Measurements from ENCODE around the gene CDC42BPG. TPM values are rescaled to one million over a fixed set of nuclear protein-coding genes. Genes with fewer than 3 reads are reported as not detected.

The CDC42BPG gene
- total RNA-seq, 1 donor from 2014 or later, result 0.16 TPM

DNA sequence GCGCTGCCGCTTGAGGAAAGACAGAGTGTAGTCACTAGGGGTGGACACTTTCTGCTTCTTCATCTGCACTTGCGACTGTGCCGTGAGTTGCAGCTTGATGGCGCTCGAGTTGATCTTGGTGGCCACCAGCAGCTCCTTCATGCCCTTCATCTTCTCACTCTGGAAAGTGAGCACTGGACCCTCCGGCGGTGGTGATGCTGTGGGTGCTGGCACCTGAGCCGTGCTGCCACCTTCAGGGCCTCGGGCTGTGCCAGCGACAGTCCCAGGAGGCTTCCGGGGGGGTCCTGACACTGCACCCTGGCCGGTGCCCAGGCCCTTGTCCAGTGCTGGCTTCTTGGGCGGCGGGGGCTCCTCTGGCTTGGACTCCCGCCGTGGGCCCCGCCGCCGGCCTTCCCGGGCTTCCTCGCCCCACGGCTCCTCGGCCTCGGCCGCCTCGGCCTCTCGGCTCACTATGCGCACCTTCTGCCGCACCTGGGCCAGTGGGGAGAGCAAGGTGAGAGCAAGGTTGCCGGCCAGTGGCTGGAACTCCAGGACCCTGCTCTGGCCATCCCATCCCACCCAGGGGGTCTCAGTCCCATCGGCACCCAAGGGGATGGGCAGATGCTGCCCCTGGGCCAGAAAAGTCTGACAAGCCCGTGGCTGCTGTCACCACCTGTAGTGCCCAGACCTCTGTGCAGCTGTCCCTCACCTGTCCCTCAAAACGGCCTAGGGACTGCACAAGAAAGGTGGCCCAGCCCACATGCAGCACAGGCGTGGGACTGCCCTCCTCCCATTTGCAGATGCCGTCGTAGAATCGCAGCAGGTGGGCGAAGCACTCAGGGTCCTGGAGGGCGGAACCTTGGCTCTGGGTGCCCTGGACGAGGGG is 39.9 kb downstream of the CDC42BPG start:
- DNase-seq, result no peak

DNA sequence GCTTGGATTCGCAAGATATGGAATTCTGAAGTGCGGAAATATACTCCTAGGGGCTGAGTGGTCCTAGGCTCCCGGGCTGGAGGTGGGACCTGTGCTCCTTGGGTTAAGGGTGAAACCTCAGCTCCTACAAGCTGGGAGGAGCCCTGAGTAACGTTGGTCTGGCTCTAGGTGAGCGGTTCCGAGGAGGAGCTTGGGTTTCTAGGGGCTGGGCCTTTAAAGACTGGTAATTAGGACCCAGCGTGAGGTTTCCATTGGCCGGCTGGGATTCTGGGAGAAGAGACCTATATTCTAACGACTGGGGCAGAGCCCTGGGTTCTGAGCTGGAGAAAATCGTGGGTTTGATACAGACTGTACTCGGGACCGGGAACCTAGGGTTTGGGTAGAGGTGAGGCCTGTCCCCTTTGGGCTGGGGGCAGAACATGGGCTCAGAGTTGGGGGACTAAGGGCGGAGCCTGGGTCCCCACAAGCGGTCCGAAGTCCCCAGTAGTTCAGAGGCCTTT is 40.6 kb downstream of the CDC42BPG start:
- no peak for DNase-seq

DNA sequence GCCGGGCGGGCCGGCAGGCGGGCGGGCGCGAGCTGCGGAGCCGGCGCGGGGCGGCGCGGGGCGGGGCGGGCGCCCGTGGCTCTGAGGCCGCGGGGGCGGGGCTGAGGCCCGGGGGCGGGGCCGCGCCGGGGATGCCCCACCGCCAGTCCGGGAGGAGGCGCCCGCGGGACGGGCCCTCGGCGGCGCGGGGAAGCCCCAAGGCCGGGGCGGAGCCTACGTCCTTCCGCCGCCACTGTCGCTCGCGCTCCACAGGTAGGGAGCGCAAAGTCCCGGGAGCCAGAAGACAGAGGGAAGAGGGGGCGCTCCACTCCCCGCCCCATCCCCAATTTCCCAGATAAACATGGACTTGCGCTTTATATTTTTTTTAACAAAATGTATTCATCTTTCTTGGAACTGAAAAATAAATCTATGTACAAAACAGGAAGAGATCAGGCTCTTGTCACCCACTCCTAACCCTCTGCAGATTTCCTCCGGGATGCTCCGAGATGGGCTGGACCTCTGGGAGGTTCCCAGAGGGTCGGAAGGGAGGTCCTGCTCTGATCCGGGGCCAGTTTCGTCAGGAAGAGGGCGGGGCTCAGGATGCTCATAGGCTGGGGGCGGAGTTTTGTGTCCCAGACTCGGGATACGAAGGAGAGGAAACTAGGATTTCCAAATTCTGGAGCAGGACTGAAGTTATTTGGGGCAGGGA is 41.2 kb downstream of the CDC42BPG start, which contains the start of gene MAP4K2:
Gene MAP4K2 (minus strand): TSS at position 57 of the 688 bp plus-strand sequence. CDS start 65 bp downstream, outside the sequence.
- peak; percentile 73 for DNase-seq

DNA sequence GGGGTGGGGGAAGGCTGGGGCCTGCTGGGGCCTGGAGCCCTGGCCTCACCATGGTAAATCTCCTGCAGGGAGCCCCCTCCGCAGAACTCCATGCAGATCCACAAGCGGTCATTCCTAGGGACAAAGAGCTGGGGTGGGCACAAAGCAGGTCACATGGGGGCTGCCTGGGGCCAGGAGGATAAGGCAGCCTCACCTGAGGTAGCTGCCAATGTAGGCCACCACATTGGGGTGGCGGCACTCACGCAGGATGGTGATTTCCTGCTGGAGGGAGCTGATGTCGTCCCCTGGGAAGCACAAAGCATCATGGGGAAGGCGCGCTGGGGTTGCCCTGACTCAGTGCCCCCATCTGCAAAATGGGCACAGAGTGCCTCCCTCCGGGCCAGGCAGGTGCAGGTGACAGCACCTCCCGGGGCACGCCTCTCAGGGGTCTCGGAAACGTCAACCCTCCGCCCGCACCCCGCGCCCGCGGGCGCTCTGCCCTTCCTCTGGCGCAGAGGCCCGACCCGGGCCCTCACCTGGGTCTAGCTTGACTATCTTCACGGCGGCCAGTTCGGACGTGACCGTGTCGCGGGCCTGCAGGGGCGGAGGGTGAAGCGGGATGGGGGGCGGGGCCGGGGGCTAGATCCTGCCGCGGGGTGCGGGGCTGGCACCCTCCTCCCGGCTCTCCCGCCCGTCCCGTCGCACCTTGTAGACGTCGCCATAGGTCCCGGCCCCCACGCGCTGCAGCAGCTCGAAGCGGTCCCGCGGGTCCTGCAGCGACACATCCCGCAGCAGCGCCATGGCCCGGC is 41.9 kb downstream of the CDC42BPG start:
- DNase-seq, result no peak

DNA sequence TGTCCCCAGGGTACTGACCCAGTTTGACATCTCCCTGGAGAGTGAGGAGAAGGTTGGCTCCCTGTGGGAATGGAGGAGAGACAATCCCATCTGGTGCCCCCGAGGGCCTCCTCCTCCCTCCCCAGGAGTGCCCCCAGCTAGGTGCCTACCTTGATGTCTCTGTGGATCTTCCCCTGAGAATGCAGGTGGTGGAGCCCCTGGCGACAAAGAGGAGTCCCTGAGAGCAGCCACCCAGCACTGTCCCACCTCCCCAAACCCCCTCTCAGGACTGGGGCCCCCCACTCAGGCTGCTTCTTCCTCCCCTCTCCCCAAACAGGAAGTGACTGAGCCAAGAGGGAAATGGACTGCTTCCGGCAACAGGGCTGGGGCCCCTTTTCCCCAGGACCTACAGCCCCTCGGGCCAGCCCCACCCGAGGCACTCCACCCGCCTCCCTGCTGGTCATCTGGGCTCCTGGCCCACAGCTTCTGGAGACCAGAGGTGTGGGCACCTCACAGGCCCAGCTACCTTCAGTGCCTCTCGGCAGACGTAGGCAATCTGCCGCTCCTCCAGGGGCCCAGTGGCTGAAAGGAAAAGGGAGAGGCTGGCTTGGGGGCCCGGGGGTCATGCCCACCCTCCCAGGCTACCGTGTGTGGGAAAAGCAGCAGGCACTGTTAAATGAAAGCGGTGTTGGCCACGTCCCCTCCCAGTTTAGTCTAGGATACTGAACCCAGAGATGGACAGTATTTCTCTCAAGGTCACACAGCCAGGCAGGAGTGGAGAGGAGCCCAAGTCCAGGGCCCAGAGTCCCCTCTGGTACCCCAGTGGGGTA is 42.7 kb downstream of the CDC42BPG start:
- DNase-seq, result no peak

DNA sequence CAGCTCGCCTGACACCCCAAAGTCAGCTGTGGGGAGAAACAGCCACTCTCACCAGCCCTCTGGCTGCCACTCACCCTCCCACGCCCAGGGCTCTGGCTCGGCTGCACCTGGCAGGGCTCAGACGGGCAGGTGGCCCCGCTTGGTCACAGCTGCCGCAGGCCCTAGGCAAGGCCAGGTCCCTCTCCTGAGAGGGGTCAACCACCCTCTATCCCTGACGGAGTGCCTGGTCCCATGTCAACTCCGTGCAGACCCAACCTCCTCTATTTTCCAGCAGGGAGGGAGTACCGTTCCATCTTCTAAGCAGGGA is 43.3 kb downstream of the CDC42BPG start:
- DNase-seq, result no peak

DNA sequence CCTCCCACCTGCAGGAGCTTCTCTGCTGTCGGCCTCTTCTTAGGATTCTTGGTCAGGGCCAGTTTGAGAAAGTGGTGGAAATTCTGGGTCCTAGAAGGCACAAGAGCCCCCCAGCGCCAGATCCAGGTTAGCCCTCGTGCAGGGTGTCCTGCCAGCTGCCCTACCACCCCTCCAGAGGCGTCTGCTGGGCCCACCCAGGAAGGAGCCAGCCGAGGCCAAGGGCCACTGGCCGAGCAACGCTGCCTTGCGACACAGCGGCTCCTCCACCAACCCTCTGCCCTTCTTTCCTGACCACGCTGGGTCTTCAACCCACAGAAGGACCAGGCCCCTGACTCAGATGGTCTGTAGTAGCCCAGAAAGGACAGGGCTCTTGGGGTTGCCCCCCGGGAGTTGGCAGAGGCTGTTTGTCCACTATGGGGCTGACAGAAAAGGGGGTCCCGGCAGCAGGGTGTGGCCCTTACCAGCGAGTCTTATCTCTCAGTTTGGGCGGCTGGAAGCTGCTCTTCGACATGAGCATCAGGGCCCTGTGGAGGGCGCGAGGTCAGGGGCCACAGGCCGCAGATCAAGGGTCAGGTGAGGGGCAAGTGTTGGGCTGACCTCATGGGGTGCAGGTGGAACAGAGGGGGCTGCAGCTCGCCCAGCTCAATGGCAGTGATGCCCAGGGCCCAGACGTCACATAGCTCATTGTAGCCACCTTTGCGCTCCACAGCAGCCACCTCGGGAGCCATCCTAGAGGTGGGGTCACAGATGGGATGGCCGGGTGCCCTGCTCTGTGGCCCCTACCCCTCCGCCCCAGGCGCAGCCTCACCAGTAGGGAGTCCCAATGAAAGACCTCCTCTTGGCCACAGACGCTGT is 43.9 kb downstream of the CDC42BPG start:
- no peak for DNase-seq

DNA sequence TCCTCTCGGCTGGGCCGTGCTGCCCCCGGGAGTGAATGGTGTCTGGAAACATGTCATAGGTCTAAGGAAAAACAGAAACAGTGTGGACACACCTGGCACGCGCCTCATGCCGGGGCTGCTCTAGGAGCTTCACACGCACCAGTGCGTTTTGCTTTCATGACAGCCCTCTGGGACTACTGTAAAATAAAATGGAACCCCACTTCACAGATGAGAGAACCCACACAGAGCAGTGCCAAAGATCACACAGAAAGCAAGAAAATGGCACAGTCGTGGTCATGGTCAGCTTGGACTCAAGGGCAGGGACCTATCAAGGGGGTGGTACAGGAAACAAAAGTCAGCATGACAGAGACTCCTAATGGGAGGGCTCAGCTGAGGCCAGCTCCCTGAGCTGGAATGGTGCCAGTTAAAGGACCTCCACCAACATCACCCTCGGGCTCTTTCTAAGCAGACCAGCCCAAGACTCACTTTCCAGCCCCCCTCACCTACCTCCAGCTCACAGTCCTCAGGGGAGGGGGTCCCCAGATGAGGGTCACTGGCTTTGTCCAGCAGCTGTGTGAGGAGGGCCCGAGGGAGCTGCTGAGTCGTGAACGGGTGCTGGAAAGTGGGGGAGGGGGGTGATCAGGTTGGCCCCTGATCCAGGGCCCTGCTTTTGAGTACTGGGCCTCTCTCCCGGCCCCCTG is 44.7 kb downstream of the CDC42BPG start:
- no peak for DNase-seq

DNA sequence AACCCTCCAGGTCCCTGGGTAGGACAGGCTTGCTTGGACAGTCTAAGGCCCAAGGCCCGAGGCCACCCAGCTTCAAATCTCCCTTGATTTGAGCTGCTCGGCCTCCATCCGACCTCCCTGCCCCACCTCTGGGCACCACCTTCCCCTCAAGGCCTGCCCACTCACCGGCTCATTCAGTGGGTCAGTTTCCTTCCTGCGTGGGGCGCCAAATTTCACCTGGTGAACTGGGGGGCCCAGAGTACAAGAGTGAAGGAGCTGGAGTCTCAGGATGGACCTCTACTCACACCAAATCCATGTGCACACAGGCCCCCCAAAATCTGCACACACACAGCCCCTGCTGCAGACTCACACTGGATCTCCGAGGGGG is 45.2 kb downstream of the CDC42BPG start:
- DNase-seq, result no peak

DNA sequence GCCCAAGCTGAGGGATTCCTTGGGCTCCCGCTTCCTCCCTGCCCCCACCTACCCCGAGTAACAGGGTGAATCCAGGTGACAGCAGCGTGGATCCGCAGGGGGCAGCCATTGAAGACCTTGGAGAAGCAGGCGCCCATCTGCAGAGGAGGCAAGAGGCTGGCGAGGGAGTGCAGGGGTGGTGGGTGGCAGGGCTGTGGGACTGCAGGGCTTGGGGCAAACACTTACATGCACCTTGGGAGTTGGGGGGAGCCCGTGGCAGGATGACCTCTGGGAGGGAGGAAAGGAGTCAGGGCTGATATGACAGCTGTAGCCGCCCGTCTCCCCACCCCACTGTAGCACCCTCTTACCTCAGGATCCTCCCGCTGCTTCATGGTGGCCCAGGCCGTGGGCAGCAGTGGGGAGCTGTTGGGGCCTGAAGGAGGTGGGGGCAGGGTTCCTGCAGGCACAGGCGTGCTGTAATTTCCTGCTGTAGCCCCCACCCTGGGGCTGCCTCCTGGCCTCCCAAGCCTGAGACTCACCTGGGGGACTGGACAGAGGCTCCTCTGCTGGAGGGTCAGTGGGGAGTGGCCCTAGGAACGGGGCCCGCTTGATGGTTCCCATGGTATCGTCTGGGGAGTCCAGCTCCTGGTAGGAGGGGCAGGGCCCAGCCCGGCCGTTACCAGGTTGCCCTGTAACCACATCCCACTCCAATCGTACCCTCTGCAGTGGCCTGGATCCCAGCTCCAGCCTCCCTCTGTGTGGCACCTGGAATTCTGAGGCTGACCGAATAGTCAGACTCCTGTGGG is 47.5 kb downstream of the CDC42BPG start:
- no peak for DNase-seq

DNA sequence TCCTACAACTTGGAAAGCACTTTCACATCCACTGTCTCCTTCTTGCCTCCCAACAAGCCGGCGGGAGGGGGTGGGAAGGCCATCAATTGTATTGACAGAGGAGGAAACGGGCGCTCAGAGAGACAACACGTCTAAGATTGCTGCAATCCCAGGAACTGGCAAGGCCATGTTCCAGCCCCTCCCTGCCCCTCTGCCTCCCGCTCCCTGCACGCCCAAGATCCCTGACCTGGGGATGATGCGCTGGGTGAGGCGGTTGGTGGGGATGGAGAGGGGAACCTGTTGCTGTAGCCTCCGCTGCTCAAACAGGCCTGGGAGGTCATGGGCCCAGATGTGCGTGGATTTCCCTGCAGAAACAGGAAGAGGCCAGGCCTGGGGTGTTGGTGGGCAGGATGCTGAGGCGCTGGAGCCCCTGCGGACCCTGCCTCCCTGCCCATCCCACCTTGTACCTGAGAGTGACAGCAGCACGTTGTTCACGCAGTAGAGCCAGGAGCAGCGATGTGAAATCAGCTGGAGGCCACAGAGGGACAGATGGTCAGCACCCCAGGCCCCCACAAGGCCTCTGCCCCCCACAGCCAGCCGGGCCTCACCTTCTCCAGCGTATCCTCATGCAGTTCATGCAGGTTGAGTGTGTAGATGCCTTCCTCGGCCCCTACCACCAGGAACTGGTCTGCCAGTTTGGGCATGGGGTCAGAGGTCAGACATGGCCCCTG is 48.3 kb downstream of the CDC42BPG start:
- no peak for DNase-seq

DNA sequence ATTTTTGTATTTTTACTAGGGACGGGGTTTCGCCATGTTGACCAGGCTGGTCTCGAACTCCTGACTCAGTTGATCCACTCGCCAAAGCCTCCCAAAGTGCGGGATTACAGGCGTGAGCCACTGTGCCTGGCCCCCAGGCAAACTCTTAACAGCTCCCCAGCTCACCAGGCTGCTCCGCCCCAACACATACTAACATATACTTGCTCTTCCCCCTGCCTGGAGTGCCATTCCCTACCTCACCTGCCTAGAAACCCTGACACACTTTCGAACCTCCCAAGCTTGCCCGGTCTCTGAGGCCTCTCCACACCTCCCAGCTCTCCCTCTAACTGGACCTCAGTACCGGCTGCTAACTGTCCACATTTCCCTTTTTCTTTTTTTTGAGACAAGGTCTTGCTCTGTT is 49.9 kb downstream of the CDC42BPG start:
- no peak for DNase-seq

DNA sequence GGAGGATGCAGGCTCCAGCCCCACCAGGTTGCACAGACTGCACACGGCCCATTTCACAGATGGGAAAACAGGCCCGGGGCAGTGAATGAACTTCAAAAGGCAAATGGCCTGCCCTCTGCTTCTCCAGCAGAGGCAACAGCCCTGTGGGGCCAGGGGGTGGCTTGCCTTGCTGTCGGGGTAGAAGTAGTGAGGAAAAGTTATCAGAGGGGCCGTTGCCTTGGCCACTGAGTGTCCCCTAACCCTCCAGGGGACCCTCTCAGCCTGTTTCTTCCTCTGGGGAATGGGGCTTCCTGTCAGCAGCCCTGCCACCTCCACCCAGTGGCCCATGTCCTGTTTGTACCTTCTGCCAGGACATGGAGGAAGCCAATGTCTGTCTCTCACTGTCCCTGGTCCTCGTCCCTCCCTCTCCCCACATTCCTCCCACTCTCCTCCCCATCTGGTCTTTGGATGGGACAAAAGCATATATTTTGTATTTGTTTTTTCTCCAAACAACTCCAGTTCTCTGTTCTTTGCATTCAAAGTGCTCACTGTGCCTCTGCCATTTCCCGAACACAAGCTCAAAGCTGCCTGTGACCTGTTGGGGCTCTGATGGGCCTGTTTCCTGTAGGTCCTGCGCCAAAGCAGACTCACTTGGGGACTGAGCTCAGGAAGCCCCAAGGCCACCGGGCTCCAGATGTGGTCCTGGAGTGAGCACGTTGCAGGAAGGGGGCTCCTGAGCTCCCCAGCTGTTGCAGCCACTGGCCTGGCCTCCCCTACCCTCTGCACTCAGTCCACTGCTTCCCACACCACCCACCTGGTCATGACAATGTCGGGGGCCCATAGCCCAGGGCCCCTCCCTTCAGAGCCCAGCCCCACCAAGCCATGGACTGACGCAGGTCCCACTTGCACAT is 50.9 kb downstream of the CDC42BPG start:
- DNase-seq, result no peak

DNA sequence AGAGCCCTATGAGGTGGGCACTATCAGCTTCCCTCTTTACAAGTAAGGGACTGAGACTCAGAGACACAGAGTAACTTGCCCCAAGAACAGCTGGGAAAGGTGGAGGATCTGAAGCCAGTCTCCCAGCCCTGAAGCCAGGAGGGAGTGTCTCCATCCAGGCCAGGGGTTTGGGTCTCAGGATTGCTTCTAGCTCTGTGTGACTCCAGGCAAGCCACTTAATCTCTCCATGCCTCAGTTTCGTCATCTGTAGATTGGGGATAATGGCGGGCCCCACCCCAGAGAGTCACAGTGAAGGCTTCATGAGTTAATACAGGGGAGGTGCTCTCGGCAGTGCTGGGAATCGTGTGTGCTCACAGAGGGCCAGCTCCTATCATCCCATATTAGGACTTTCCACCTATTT is 52.0 kb downstream of the CDC42BPG start:
- no peak for DNase-seq

DNA sequence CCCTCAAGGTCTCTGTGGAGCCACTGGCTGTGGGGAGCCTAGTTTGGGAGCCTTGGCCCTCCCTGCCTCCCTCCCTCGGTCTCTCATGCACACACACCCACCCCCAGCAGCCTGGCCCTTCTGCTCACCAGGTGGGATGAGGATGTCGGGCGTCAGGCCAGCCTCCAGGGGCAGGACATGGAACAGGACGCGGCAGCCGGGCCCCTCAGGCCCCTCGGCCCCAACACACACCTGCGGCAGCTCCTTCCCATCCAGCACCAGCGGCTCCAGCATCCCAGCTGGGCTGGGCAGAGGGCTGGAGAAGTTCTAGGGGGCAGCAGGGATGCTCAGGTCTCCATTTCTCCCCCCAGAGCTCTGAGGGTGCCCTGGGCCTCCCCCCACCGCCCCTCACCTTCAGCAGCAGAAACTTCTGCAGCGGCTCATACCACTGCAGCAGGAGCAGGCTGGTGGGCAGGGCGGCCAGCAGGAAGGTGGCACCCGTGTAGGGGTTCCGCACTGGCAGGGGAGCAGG is 52.6 kb downstream of the CDC42BPG start:
- no peak for DNase-seq

DNA sequence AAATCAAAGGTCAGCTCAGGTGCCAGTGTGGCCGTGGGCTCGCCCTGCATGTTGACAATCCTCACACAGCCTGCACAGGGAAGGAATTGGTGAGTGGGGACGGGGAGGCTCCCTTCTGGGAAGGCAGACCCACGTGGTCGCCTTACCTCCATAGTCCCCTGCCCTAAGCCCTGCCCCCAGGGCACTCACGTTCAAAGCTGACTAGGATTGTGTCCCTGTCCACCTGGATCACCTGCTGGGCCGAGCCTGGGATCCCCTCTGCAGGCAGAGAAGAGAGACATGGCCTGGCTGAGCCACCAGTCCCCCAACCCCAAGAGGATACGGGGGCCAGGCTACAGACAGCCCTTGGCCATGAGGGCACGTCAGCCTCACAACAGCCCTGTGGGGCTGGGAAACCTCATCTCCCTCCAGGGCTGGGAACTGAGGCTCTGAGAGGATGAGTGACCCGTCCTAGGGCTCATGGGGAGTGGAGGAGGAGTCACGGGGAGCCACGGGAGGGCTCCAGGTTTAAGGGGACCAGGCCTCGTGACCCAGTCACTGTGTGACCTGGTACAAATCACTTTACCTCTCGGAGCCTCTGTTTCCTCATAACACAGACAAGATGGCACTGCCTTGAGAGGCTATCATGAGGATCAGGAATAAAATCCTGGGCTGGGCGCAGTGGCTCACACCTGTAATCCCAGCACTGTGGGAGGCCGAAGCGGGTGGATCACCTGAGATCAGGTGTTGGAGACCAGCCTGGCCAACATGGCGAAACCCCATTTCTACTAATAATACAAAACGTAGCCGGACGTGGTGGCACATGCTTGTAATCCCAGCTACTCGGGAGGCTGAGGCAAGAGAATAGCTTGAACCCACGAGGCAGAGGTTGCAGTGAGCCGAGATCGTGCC is 54.0 kb downstream of the CDC42BPG start:
- DNase-seq, result no peak

Measured in occipital lobe (tissue), 2 donors.